ENCODE measurements around the gene PPP2R5E. TPM values are rescaled to one million over a fixed set of nuclear protein-coding genes. Genes with fewer than 3 reads are reported as not detected.

The PPP2R5E gene
- total and polyA plus RNA-seq, 9 of the 15 experiments (the other 6 are each of a cell fraction or from before 2014, with no cell fraction given): 4.2 to 30.3 (median 11.0) TPM

DNA sequence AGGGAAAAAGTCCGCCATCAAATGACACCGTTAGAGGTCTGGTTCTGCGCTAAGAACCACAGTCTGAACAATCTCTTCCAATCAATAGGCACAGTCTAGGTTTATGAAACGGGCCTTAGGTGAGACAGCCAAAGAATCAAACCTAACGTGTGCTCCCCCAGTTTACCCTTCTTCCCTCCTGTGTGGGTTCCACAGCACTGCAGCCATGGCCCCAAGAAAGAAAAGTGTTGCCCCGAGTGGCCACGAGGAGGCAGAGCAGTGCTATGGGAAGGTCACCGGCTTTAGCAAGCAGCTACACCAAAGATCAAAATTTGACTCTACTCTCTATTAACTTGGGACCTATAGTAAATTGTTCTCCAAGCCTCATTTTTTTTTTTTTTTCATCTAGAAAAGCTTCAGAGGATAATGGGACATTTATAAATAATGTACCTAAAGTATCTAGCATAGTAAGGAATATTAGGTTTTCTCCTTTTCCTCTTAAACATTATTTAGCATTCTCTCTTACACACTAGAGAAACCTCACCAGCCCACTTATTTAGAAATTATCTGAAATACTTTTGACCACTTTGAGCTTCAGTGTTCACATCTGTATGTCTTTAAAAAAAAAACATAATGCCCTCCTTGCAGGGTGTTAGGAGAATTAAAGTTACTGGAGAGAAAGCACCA lies 154.3 kb downstream of the PPP2R5E start (continued):
- TF ChIP-seq, protein P1, sequence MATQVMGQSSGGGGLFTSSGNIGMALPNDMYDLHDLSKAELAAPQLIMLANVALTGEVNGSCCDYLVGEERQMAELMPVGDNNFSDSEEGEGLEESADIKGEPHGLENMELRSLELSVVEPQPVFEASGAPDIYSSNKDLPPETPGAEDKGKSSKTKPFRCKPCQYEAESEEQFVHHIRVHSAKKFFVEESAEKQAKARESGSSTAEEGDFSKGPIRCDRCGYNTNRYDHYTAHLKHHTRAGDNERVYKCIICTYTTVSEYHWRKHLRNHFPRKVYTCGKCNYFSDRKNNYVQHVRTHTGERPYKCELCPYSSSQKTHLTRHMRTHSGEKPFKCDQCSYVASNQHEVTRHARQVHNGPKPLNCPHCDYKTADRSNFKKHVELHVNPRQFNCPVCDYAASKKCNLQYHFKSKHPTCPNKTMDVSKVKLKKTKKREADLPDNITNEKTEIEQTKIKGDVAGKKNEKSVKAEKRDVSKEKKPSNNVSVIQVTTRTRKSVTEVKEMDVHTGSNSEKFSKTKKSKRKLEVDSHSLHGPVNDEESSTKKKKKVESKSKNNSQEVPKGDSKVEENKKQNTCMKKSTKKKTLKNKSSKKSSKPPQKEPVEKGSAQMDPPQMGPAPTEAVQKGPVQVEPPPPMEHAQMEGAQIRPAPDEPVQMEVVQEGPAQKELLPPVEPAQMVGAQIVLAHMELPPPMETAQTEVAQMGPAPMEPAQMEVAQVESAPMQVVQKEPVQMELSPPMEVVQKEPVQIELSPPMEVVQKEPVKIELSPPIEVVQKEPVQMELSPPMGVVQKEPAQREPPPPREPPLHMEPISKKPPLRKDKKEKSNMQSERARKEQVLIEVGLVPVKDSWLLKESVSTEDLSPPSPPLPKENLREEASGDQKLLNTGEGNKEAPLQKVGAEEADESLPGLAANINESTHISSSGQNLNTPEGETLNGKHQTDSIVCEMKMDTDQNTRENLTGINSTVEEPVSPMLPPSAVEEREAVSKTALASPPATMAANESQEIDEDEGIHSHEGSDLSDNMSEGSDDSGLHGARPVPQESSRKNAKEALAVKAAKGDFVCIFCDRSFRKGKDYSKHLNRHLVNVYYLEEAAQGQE (IDR thresholded peaks at IDR 0.05; ENCODE audit: borderline replicate concordance): peak; percentile 57; the same call in 1 of the 2 replicates
- TF ChIP-seq, protein P1 (CRISPR knock-in tag; IDR thresholded peaks at IDR 0.05; ENCODE audit: low read depth): no peak
- TF ChIP-seq MYNN (IDR thresholded peaks at IDR 0.05): no peak
- no peak for TF ChIP-seq MYNN (CRISPR knock-in tag; IDR thresholded peaks at IDR 0.05)
- TF ChIP-seq TRIM24 (IDR thresholded peaks at IDR 0.05): no peak
- TF ChIP-seq, protein P2, sequence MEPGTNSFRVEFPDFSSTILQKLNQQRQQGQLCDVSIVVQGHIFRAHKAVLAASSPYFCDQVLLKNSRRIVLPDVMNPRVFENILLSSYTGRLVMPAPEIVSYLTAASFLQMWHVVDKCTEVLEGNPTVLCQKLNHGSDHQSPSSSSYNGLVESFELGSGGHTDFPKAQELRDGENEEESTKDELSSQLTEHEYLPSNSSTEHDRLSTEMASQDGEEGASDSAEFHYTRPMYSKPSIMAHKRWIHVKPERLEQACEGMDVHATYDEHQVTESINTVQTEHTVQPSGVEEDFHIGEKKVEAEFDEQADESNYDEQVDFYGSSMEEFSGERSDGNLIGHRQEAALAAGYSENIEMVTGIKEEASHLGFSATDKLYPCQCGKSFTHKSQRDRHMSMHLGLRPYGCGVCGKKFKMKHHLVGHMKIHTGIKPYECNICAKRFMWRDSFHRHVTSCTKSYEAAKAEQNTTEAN (CRISPR knock-in tag; IDR thresholded peaks at IDR 0.05): no peak
- TF ChIP-seq, protein P3, sequence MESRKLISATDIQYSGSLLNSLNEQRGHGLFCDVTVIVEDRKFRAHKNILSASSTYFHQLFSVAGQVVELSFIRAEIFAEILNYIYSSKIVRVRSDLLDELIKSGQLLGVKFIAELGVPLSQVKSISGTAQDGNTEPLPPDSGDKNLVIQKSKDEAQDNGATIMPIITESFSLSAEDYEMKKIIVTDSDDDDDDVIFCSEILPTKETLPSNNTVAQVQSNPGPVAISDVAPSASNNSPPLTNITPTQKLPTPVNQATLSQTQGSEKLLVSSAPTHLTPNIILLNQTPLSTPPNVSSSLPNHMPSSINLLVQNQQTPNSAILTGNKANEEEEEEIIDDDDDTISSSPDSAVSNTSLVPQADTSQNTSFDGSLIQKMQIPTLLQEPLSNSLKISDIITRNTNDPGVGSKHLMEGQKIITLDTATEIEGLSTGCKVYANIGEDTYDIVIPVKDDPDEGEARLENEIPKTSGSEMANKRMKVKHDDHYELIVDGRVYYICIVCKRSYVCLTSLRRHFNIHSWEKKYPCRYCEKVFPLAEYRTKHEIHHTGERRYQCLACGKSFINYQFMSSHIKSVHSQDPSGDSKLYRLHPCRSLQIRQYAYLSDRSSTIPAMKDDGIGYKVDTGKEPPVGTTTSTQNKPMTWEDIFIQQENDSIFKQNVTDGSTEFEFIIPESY (CRISPR knock-in tag; IDR thresholded peaks at IDR 0.05): peak; percentile 58
- TF ChIP-seq ZNF263 (CRISPR knock-in tag; IDR thresholded peaks at IDR 0.05; ENCODE audit: borderline replicate concordance): no peak
- no peak for TF ChIP-seq ASH1L (IDR thresholded peaks at IDR 0.05; ENCODE audit: borderline replicate concordance, low read depth, partially characterized antibody)
- no peak for TF ChIP-seq ERF (CRISPR knock-in tag; IDR thresholded peaks at IDR 0.05)
- TF ChIP-seq, protein P4, sequence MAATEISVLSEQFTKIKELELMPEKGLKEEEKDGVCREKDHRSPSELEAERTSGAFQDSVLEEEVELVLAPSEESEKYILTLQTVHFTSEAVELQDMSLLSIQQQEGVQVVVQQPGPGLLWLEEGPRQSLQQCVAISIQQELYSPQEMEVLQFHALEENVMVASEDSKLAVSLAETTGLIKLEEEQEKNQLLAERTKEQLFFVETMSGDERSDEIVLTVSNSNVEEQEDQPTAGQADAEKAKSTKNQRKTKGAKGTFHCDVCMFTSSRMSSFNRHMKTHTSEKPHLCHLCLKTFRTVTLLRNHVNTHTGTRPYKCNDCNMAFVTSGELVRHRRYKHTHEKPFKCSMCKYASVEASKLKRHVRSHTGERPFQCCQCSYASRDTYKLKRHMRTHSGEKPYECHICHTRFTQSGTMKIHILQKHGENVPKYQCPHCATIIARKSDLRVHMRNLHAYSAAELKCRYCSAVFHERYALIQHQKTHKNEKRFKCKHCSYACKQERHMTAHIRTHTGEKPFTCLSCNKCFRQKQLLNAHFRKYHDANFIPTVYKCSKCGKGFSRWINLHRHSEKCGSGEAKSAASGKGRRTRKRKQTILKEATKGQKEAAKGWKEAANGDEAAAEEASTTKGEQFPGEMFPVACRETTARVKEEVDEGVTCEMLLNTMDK (IDR thresholded peaks at IDR 0.05; ENCODE audit: borderline replicate concordance, insufficient read depth, low read depth, low read length, poor library complexity, severe bottlenecking): peak; percentile 24
- peak; percentile 57 to 77 for TF ChIP-seq RAD21 (CRISPR knock-in tag; conservative IDR thresholded peaks at IDR 0.05 in 1 of 2, IDR thresholded peaks at IDR 0.05 in 1 of 2)
